SIG-M5 (cell line): ENCODE results near the gene CAPRIN1.

Source experiments
- DNase-seq: peaks from one replicate; lab custom pipeline; 2025; lab: John Stamatoyannopoulos, UW

The CAPRIN1 gene

GRCh38 chr11:34051349-34052035, at the start of gene CAPRIN1:
Gene CAPRIN1 (plus strand): TSS chr11:34051731. CDS start chr11:34052421, 690 bp downstream.
- DNase-seq = peak; percentile 58

- DNase-seq = no peak
Measured at GRCh38 chr11:34002420-34002819, 49.1 kb upstream of the CAPRIN1 start.

DNA sequence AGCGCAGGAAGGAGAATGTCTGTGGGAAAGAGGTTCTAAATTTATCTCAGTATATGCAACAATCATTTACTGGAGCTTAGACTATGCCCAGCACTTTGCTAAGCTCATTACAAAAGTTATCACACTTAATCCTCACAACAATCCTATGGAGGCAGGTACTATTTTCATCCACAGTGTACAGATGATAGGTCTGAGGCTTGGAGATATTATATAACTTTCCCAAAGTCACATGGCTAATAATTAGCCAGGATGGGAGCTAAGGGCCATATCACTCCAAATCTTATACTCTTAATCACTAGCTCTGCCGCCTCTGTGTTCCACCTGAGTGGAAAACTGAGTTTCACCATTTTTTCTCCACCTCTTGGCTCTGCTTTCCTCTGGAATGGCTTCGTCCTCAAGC, 47.3 kb upstream of the CAPRIN1 start:
- DNase-seq = no peak

- DNase-seq = no peak
Measured at GRCh38 chr11:34006876-34007275, 44.7 kb upstream of the CAPRIN1 start.

DNA sequence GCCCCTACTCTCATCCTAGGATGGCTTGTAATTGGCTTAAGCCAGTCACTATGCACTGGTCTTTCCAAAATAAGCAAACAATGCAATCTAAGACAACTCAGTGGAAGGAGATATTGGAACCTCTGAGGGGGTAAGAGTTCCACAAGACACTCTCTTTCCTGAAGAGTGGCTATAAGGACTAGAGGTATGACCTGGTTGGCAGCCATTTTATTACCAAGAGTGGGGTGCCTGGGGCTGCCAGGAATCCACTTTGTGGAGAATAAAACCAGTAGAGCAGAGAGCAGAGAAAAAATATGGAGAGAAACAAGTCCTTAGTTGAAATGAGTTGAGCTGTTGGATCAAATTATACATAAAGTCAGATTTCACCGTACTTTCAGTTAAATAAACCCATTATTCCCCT, 38.8 kb upstream of the CAPRIN1 start:
- DNase-seq = no peak

GRCh38 chr11:34013898-34014571, 37.5 kb upstream of the CAPRIN1 start:
- DNase-seq = no peak

- no peak for DNase-seq
Measured at GRCh38 chr11:34021977-34022735, 29.4 kb upstream of the CAPRIN1 start.

- no peak for DNase-seq
Measured at GRCh38 chr11:34026432-34026831, 25.1 kb upstream of the CAPRIN1 start.

DNA sequence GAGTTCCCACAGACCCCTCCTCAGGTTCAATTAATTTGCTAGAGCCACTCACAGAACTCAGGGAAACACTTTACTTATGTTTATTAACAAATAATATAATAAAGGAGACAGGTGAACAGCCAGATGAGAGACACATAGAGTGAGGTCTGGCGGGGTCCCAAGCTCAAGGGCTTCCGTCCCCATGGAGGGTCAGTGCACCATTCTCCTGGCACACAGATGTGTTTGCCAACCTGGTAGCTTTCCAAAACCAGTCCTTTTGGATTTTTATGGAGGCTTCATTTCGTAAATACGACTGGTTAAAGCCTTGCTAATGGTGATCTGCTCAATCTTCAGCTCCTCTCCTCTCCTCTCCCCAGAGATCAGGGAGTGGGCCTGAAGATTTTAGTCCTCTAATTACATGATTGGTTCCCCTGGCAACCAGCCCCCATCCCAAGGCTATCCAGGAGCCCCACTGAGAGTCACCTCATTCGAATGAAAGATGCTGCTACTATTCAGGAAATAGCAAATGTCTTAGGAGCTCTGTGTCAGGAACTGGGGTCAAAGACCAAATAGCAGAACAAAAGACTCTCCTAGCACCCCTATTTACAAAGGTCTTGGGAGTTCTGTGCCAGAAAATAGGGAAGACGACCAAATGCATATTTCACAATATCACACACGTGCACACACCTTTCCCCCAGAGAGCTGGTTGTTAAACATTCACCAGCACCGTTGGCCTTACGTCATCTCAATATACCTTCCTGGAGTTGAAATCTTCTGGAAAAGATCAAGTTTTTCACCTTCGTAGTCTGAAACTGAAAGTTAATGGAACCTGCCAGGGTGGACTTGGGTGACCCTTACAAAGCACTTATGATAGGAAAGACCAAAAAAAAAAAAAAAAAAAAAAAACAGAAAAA, 23.8 kb upstream of the CAPRIN1 start:
- DNase-seq = no peak

DNA sequence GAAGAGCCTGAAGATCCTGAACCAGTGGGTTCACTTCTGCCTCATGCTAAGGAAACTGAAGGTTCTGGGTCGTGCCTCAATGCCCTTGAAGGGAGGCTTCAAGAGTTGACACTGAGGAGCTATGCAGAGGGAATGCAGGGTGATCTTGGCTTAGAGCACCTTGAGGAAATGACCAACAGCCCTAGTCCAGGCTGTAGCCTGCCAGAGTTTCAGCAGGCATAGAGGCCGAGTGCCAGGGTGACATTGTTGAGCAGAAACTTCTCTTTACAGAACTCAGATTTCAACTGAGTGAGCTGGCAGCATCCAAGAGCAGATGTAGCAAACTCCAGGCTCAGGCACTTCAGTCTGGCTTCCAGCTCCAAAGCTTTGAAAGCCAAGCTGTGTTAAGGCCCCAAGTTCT, 23.1 kb upstream of the CAPRIN1 start:
- DNase-seq = no peak

DNA sequence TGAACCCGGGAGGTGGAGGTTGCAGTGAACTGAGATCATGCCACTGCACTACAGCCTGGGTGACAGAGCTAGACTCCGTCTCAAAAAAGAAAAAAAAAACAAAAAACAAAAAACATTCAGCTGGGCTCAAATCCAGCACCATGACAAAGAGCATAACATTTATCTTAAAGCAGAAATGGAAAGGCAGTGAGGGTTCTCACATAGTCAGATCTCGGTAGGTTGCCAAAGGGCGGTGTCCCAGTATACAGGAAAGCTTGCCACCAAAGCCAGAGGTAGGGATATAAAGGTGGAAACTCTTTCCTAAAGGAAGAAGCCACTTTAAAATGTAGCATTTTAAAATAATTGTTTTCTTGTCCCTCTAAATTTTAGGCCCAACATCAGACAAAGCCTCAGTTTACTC, 22.4 kb upstream of the CAPRIN1 start:
- no peak for DNase-seq

DNA sequence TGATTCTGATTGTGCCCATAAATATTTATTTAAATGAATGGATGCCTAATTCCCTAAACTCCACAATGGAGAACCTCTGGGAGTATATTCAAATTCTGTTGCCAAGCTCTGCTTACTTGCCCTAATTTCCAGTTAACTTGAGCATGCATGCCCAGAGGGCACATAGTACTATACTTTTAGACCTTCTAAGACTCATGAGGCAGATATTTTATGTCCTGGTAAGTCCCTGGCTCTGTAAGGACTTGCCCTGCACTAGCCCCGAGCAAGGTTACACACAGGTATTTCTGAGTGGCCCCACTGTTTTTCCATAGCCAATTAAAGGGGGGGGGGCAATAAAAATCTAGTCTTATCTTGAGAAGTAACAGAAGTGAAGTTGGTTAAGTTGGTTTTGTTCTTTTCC, 21.1 kb upstream of the CAPRIN1 start:
- DNase-seq = no peak

- no peak for DNase-seq
Measured at GRCh38 chr11:34033399-34033798, 18.1 kb upstream of the CAPRIN1 start.

GRCh38 chr11:34034053-34034452, 17.5 kb upstream of the CAPRIN1 start:
- no peak for DNase-seq

DNA sequence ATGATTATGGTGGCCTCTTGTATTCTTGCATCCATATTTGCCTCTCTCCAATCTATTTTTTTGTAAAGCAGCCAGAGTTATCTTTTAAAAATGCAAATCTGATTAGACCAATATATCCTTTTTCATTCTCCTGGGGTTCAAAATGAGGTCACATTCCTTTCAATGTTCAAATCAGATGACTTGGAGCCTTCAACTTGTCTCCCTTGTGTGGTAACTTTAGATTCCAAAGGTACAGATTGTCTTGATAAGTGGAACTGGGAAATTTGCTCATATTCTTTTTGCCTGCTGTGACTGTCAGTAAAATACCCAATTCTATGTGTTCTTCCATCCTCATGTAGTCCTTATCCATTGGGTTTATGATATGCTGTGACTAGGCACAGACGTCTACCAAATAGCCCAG, 15.1 kb upstream of the CAPRIN1 start:
- DNase-seq = no peak

DNA sequence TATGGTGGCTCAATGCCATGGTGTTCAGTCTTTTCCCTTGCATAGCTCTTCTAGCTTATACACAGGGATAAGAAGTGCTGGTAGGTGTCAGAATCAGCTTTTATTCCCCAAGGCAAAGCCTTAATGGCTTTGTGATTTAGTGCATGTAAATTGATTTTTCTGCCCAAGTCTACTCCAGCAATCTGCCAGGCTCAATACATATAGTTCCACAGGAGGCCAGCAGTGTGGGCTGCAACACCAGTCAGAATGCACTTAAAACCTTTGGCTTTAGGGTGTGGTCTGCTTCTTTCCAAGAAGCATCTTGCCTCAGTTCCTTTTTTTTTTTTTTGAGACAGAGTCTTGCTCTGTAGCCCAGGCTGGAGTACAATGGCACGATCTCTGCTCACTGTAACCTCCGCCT, 14.5 kb upstream of the CAPRIN1 start:
- DNase-seq = no peak

DNA sequence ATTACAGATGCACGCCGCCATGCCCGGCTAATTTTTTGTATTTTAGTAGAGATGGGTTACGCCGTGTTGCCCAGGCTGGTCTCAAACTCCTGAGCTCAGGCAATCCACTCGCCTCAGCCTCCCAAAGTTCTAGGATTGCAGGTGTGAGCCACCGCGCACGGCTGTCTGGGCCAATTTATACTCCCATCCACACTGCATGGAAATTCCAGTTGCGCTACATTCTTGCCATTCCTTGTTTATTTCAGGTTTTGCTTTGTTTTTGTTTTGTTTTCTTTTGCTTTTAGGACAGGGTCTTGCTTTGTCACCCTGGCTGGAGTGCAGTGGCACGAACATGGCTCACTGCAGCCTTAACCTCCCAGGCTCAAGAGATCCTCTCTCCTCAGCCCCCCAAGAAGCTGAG, 11.0 kb upstream of the CAPRIN1 start:
- DNase-seq = no peak

GRCh38 chr11:34044664-34045485, 6.7 kb upstream of the CAPRIN1 start:
- DNase-seq = no peak

DNA sequence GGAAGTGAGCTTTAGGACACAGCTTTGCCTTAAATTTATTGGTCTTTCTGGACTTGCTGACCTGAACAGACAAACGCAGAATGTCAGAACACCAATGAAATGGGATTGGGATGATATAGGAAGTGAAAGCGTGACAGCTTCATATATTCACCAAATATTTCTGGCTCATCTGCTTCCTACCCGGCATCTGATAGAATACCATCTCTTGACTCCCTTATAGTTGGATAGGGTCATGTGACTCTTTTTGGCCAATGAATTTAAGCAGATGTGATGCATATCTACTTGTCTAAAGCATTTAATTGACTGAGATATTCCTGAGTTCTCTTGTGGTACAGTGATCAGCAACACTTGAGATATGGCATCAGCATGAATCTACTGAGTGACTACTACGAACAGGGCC, 2.5 kb upstream of the CAPRIN1 start:
- DNase-seq = no peak

DNA sequence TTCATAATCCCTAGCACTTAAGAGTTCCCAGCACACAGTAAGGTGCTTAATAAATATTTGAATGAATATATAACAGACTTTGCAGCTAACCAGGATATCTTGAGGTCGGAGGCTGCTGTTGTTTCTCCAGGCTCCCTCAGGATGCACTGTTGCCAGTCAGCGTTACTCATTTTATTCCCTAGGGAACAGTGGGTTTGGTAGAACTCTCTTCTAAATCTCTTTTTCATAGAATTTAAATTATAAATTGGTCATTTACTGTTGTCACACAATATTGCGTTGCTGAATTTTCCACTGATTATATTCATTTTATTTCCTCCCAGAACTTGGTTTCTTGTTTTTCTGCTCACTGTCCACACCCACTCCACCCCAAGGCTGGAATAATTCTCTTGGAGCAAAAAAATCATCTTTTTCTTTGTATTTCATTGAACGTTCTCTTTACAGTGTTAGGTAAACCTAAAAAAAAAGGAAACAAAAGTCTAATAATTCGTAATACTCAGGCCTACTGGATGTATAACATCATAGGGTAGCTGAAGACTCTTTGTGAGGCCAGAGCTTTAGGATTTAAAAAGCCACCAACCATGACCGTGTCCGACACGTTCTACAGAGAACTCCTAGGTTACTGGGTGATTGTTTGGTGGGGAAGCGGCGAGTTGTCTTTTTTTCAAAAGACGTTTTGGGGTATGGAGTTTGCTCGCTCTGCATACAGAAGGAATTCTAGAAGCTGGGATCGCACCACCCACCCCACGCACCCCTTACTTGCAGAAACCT, 766 bp upstream of the CAPRIN1 start:
- no peak for DNase-seq
